Mesenteric fat pad (tissue), 1 donor: ENCODE data around the gene ACSL1. TPM values are rescaled to one million over a fixed set of nuclear protein-coding genes. Genes with fewer than 3 reads are reported as not detected.

Experiments used
- DNase-seq: peaks from one replicate; pipeline ENCODE4 v3.0.0-alpha.2; 2020; ENCODE audit warnings: low spot score
- total RNA-seq: library from RNA; stranded (reverse); fragmentation: NEBNext Ultra II Directional; extraction: Animal tissue kit (Norgen Biotek cat#: 25700); gene quantifications from one replicate; pipeline ENCODE4 v1.2.1, GENCODE V29; 2021
- donor health status: DM: yes; HTN: yes; CAD: no.

Gene ACSL1
- total RNA-seq, 1 donor from 2014 or later: 1,386 TPM

DNA sequence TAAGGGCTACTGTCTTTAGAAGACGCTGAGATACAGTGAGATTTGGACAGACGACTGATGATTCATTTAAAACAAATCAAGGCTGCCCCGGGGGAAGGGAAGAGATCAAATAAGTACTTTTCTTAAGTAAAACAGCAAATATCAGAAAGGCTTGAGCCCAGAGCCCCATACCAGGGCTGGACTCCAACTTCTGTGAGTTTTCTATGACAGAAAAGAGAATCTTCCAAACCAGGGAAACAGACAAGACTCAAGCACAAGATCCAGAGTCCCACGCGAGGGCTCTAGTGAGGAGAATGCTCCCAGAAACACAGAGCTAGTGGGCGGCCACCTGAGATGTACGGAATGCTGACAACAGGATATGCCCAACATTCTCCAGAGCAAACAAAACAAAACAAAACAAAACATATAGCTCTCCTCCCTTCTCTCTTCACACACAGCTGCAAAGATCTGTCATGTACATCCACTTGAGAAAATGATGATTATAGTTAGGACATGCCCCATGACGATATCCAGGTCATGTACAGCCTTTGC lies 13.1 kb downstream of the ACSL1 start:
- DNase-seq: no peak

GRCh38 chr4:184812199-184812542 lies 13.6 kb downstream of the ACSL1 start:
- DNase-seq: no peak

DNA sequence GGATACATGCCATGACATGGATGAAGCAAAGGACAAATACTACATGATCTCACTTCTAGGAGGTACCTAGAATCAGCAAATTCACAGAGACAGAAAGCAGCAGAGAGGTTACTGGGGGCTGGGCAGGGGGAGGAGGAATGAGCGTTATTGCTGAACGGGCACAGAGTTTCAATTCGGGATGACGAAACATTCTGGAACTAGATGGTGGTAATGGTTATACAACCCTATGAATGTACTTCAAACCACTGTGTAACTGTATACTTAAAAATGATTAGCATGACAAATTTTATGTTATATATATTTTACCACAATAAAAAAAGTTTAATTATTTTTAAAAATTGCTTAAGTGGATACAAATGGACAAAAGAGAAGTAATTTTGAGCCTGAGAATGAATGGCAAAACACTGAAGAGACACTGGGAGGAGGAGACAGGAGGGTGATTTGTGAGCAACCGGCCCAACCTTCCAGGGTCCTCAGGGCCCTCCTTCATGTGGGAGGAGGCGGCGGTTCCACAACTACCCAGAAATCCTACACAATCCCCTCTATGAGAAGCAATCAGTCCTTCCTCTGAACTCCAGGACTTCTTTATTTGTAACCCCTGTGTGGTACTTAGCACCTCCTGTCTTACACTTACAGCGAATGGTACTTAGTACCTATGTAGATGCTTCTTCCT lies 14.1 kb downstream of the ACSL1 start:
- DNase-seq: no peak

DNA sequence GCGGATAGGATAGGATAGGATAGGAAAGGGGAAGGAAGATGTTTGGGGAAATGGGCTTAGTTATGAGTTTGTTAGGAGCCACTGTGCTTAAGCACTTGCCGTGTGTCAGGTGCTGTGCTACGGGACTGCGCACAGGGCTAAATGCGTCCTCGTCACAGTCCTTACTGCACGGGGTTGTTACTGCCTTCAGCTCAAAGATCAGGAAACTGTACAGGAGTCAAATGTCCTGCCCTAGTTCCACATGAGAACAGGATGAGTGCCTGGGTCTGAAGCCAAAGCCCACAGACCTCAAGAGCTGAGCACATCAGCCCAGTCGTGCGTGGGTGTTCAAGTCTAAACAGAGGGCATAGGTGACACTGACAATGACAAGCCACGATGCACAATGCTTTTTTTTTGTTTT lies 15.0 kb downstream of the ACSL1 start:
- DNase-seq: no peak

DNA sequence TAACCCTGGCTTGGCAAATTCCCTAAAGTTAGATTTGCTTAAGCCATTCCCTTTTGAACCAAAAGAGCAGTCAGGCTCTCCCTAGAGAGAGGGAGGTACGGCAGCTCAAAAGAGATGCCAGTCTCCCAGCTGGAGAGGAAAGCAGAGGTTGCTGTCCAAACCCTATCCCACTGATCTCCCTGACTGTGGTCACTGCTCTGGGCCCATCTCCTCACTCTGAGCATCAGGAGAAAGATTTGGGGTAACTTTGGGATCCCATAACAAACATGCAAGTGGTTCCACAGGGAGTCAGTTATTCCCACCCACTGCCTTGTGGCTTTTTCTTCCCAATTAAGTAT lies 17.1 kb downstream of the ACSL1 start:
- DNase-seq: no peak

DNA sequence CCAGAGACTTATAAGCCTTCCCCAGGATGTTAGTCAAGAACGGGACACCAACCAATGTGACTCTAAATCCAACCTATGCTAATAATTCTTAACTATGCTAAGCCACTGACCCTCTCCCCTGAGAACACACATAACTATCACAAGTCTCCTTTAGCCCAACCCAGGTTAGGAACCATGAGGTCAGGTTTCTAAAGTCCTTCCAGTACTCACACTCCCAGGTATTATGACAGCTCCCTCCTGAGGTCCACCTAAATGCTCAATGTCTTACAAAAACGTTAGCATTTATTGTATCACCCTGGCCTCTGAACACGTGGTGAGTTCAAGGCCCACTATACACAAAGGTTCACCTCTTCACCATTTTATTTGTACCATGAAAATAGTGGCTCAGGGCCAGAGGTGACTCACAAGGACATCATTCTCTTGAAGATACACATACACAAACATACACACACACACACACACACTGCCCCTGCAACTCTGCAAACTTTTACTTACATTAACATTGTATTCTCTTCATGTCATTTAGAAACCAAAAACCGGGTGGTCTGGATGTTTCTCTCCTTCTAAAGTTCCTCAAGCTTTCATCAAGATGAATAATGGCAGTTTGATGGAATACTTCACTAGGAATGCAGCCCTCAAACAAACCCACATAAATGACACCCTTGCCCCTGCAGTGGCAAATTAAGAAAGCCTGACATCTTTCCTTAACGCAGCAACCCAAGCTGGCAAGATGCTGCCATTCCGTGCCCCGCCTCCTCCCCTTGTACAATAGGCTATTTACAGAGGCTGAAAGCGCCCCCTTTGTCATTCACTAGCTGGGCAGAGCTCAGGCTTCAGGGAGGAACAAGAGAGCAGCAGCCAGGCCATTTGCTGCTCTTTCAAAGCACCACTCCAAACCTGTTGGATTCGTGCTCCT lies 17.7 kb downstream of the ACSL1 start:
- DNase-seq: no peak

- DNase-seq: no peak
Observed at GRCh38 chr4:184807256-184807655, 18.5 kb downstream of the ACSL1 start.

DNA sequence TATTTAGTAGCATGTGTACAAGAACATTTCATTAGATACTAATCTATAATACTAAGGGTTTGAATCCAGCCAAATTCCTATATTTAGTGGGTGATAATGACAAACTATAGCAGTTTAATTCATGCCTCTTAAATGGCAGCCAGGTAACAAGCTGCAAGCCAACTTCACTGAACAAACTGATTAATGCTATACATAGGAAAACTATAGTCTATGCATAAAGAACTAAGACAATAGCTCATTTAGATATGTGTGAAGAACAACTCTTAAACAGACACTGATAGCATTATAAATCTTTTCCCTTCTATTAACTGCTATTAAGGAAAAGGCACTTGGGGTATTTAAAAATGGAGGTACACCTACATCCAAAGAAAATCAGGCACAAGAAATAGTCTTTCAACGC lies 19.1 kb downstream of the ACSL1 start:
- no peak for DNase-seq

DNA sequence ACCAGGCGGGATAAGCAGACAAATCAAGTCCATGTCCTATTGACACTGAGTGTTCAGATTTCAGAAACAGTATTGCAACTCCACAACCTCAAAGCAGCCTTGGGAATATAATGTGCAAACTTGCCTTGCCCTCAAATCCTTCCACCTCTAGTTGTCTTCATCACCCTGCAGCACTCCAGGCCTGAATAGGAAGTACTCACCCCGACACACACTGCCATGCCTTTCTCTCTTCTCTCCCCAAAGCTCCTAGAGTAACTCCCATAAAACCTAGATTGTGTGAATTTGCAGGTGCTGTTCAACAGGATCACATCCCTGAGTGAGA lies 19.6 kb downstream of the ACSL1 start:
- DNase-seq: no peak

DNA sequence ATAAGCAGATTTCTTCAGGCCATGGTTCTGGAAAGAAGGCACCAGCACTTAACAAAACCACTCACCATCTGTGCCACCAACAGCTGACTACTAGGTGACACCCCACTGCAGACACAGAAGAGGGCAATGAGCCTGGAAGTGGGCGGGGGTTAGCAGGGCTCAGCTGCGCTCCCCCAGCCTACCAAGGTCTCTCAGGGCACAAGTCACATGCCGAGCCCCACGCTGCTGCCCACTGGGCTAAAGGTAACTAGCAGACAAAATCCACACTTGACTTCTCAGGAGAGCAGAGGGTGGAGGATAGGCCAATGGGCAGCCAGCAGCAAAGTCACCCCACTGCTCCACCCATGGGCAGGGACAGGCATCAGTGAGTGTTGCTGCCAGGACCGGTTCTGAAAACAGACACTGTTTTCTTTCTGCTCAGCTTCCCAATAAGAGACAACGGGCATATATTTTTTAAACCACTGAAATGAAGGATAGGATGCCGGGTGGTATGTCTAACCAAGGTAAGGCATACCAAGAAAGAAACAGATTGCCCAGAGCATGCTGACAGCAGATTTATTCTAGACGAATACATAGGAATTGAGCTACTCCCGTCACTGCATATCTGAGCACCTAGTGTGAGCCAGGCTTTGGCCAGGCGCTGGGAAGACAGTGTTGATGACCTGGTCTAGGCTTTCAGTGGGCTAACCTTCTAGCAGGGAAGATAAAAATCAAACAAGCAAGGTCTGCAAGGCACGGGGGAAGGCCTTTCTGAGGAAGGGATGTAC lies 20.1 kb downstream of the ACSL1 start:
- DNase-seq: no peak

DNA sequence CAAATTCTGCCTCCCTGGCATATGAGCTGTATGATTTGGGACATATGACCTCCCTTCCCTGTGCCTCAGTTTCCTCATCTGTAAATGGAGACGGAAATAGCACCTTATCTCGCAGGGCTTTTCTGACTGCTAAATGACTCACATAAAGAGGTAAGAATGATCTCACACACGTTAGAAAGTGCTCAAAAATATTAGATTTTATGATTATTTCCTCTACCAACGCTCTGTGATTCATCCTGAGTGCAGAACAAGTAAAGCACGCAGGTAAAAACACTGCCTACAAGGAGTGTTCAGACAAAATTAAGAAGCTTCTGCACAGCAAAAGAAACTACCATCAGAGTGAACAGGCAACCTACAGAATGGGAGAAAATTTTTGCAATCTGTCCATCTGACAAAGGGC lies 21.1 kb downstream of the ACSL1 start:
- no peak for DNase-seq

- no peak for DNase-seq
Observed at GRCh38 chr4:184803874-184804273, 21.9 kb downstream of the ACSL1 start.

- DNase-seq: no peak
Observed at GRCh38 chr4:184803133-184803532, 22.6 kb downstream of the ACSL1 start.

GRCh38 chr4:184802697-184803015 lies 23.1 kb downstream of the ACSL1 start:
- no peak for DNase-seq

- no peak for DNase-seq
Observed at GRCh38 chr4:184801781-184802696, 23.7 kb downstream of the ACSL1 start.

GRCh38 chr4:184798504-184798903 lies 27.3 kb downstream of the ACSL1 start:
- DNase-seq: no peak

- DNase-seq: no peak
Observed at GRCh38 chr4:184796906-184797305, 28.9 kb downstream of the ACSL1 start.

DNA sequence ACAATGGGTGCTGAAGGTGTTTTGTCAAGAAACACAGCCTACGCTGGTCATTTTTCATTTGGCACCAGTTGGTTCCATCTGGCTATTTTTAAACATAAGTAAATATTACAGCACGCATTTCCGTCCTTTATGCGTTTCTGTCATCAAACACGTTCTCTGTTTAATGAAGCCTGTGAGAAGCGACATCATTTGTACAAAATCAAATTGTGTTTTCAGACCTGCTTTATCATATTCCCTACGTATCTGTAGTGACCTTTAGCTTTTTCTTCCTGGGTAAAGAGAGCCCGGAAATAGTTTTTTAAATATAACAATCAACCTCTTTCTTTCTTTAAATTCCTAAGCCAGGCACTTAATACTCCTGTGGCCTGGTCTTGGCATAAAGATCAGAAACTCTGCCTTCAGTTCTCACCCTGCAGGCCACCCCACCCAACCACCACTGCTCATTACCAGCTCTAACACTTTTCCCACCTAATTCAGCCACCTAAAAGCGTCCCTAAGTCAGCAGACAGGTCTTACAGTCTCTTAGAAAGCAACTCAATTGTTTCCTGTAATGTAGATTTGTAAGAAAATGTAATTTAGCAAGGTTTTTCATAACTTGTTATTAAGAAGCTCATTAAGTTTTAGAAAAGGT lies 30.4 kb downstream of the ACSL1 start:
- DNase-seq: no peak

GRCh38 chr4:184794470-184794869 lies 31.3 kb downstream of the ACSL1 start:
- no peak for DNase-seq

DNA sequence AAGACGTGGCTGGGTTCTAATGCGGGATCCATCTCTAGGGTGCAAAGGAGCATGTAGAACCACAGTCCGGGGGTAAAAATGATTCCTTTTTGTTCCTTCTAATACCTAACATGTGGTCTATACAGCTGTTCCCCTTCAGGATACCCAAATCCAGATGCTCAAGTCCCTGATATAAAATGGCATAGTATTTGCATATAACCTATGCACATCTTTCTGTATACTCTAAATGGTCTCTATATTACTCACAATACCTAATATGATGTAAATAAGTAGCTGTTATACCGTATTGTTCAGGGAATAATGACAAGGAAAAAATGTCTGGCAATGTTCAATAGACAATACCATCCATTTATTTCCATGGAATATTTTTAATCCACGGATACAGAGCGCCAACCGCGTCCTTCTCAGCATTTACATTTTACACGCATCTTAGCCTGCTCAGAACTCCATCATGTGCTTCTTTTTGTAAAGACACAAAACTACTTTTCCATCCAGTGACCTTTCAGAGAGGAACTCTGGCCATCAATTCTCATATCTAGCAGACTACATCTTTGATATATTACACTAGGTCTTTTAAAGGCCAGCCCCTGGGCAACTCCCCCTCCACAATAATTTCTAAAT lies 31.9 kb downstream of the ACSL1 start:
- no peak for DNase-seq
